H1 (cell line): ENCODE results near the gene SLIT3. TPM values are rescaled to one million over a fixed set of nuclear protein-coding genes. Genes with fewer than 3 reads are reported as not detected.

Source experiments
- CTCF ChIA-PET: fragments of 300-600 bp; sonication (Branson Sonifier 250); formaldehyde crosslinking; loops from one replicate; lab custom pipeline; 2021; ENCODE audit not compliant: partially characterized antibody; lab: Charles Lee
- POLR2A ChIA-PET: fragments of 300-600 bp; sonication (Branson Sonifier 250); formaldehyde crosslinking; loops from one replicate; lab custom pipeline; 2021; ENCODE audit warnings: inconsistent platforms; ENCODE audit not compliant: partially characterized antibody; lab: Charles Lee
- DNase-seq, 2 experiments: peaks; one replicate each; pipeline versions ENCODE4 v3.0.0 to v3.0.0-alpha.2; 2010 to 2022; ENCODE audit warnings: low spot score in 2 of 2, low read depth in 1 of 2, mixed read lengths in 1 of 2
- FAIRE-seq: peaks from 2 replicates; lab custom pipeline; 2011; peaks lifted over from hg19 to GRCh38; lab: Jason Lieb, UNC
- H2AFZ ChIP-seq: 2 replicates; pipeline ENCODE4 v1.8.1; 2012; ENCODE audit warnings: low read length, inconsistent platforms
- H2AK5ac ChIP-seq: 2 replicates; pipeline ENCODE4 v1.6.1; 2013; ENCODE audit warnings: low read depth, low read length
- H2BK120ac ChIP-seq: replicated peaks from 2 replicates; pipeline ENCODE3; 2013; ENCODE audit warnings: low read depth, low read length, inconsistent platforms
- H2BK12ac ChIP-seq: 2 replicates; pipeline ENCODE4 v1.6.1; 2013; ENCODE audit warnings: low read depth, low read length
- H2BK15ac ChIP-seq: 2 replicates; pipeline ENCODE4 v1.6.1; 2013; ENCODE audit warnings: low read length
- H2BK20ac ChIP-seq: 2 replicates; pipeline ENCODE4 v1.6.1; 2013; ENCODE audit warnings: low read length
- H2BK5ac ChIP-seq: 2 replicates; pipeline ENCODE4 v1.6.1; 2013; ENCODE audit warnings: low read depth, low read length
- H3K14ac ChIP-seq: 2 replicates; pipeline ENCODE4 v1.6.1; 2013; ENCODE audit warnings: inconsistent platforms; ENCODE audit not compliant: insufficient read length
- H3K18ac ChIP-seq: 2 replicates; pipeline ENCODE4 v1.6.1; 2013; ENCODE audit warnings: low read length; ENCODE audit errors: extremely low read depth
- H3K23ac ChIP-seq: 2 replicates; pipeline ENCODE4 v1.6.1; 2013; ENCODE audit warnings: inconsistent platforms; ENCODE audit not compliant: insufficient read length
- H3K23me2 ChIP-seq: 2 replicates; pipeline ENCODE4 v1.6.1; 2013; ENCODE audit warnings: low read depth, low read length
- H3K27ac ChIP-seq: 2 replicates; pipeline ENCODE4 v1.6.1; 2011; ENCODE audit warnings: low read depth, low read length, inconsistent platforms
- H3K27me3 ChIP-seq, 4 experiments: replicated peaks in 1 of 4; 1 replicate in 1 of 4; 2 replicates in 3 of 4; pipeline versions ENCODE4 v1.6.1 to v1.8.1; 2011 to 2013; ENCODE audit warnings: low read length in 3 of 4, mild to moderate bottlenecking in 3 of 4, inconsistent platforms in 2 of 4, mixed read lengths in 2 of 4, moderate library complexity in 1 of 4; ENCODE audit not compliant: control insufficient read depth in 3 of 4, insufficient read depth in 3 of 4; ENCODE audit errors: extremely low read depth in 1 of 4
- H3K36me3 ChIP-seq, 4 experiments: 2 replicates each; pipeline versions ENCODE4 v1.6.1 to v1.8.1; 2011 to 2013; ENCODE audit warnings: mild to moderate bottlenecking in 4 of 4, low read length in 3 of 4, moderate library complexity in 2 of 4, control low read depth in 1 of 4, inconsistent platforms in 1 of 4; ENCODE audit not compliant: insufficient read depth in 4 of 4, control insufficient read depth in 2 of 4
- H3K4ac ChIP-seq: replicated peaks from 2 replicates; pipeline ENCODE3; 2013; ENCODE audit warnings: low read length, low read depth, mixed read lengths, inconsistent platforms; ENCODE audit not compliant: insufficient read length
- H3K4me1 ChIP-seq, 4 experiments: replicated peaks in 1 of 4; 1 replicate in 1 of 4; 2 replicates in 3 of 4; pipeline versions ENCODE4 v1.6.1 to v1.8.1; 2011 to 2013; ENCODE audit warnings: low read length in 3 of 4, inconsistent platforms in 2 of 4, mixed read lengths in 1 of 4; ENCODE audit not compliant: insufficient read depth in 4 of 4, control insufficient read depth in 3 of 4
- H3K4me2 ChIP-seq, 2 experiments: 2 replicates each; pipeline versions ENCODE4 v1.6.1 to v1.8.1; 2011 to 2013; ENCODE audit warnings: low read depth in 2 of 2, low read length in 2 of 2, control low read depth in 1 of 2, inconsistent platforms in 1 of 2, mild to moderate bottlenecking in 1 of 2; ENCODE audit not compliant: insufficient read depth in 1 of 2
- H3K4me3 ChIP-seq, 4 experiments: fragments of 200-600, 300-600 bp in 1 of 4; sonication (generic), shearing (Covaris generic), sonication (Bioruptor Twin) in 1 of 4; 2 replicates each; pipeline versions ENCODE4 v1.5.1 to v1.8.1; 2011 to 2016; ENCODE audit warnings: low read length in 4 of 4, low read depth in 3 of 4, control low read depth in 2 of 4, inconsistent platforms in 2 of 4, mild to moderate bottlenecking in 2 of 4, mixed read lengths in 1 of 4, moderate library complexity in 1 of 4; ENCODE audit not compliant: insufficient read depth in 2 of 4; ENCODE audit errors: extremely low read depth in 1 of 4
- H3K56ac ChIP-seq: replicated peaks from 2 replicates; pipeline ENCODE3; 2013; ENCODE audit warnings: low read depth, mild to moderate bottlenecking, mixed read lengths, low read length, inconsistent platforms; ENCODE audit not compliant: insufficient read length
- H3K79me1 ChIP-seq: 2 replicates; pipeline ENCODE4 v1.6.1; 2013; ENCODE audit warnings: low read depth, low read length, control low read depth
- H3K79me2 ChIP-seq, 2 experiments: 2 replicates each; pipeline versions ENCODE4 v1.6.1 to v1.8.1; 2012 to 2013; ENCODE audit warnings: low read length in 2 of 2, mild to moderate bottlenecking in 2 of 2, inconsistent platforms in 1 of 2; ENCODE audit not compliant: insufficient read depth in 2 of 2, control insufficient read depth in 1 of 2
- H3K9ac ChIP-seq, 4 experiments: replicated peaks in 1 of 4; 1 replicate in 1 of 4; 2 replicates in 3 of 4; pipeline versions ENCODE4 v1.6.1 to v1.8.1; 2011 to 2013; ENCODE audit warnings: low read depth in 3 of 4, low read length in 3 of 4, control low read depth in 2 of 4, mild to moderate bottlenecking in 2 of 4, moderate library complexity in 2 of 4, inconsistent platforms in 1 of 4; ENCODE audit errors: extremely low read depth in 1 of 4
- H3K9me3 ChIP-seq, 2 experiments: 2 replicates each; pipeline versions ENCODE4 v1.6.1 to v1.8.1; 2012 to 2013; ENCODE audit warnings: mild to moderate bottlenecking in 2 of 2, moderate library complexity in 2 of 2, control low read depth in 1 of 2, inconsistent platforms in 1 of 2, low read depth in 1 of 2, low read length in 1 of 2, mixed read lengths in 1 of 2; ENCODE audit not compliant: insufficient read depth in 2 of 2
- H4K20me1 ChIP-seq, 2 experiments: replicated peaks in 1 of 2; 2 replicates each; pipeline versions ENCODE3 to v1.8.1; 2011 to 2013; ENCODE audit warnings: inconsistent platforms in 2 of 2, low read length in 2 of 2, mild to moderate bottlenecking in 1 of 2; ENCODE audit not compliant: insufficient read depth in 2 of 2, control insufficient read depth in 1 of 2
- H4K5ac ChIP-seq: 2 replicates; pipeline ENCODE4 v1.6.1; 2013; ENCODE audit warnings: low read length, low read depth, mixed read lengths, inconsistent platforms; ENCODE audit not compliant: insufficient read length
- H4K8ac ChIP-seq: 2 replicates; pipeline ENCODE4 v1.8.0; 2013; ENCODE audit warnings: mild to moderate bottlenecking, moderate library complexity, low read length, inconsistent platforms; ENCODE audit not compliant: insufficient read depth; ENCODE audit errors: extremely low read depth
- H4K91ac ChIP-seq: replicated peaks from 2 replicates; pipeline ENCODE3; 2013; ENCODE audit warnings: low read length, mixed read lengths, inconsistent platforms; ENCODE audit not compliant: insufficient read length
- RAD21 ChIP-seq, 2 experiments: IDR thresholded peaks in 1 of 2; conservative IDR thresholded peaks in 1 of 2; 2 replicates each; pipeline ENCODE4 v1.6.1; 2011; ENCODE audit warnings: low read depth in 2 of 2, low read length in 2 of 2, improper control_type of control experiment in 1 of 2, inconsistent platforms in 1 of 2, mild to moderate bottlenecking in 1 of 2, moderate library complexity in 1 of 2
- SP1 ChIP-seq: IDR thresholded peaks from 2 replicates; pipeline ENCODE4 v1.6.1; 2011; ENCODE audit warnings: low read depth, low read length
- SUZ12 ChIP-seq: fragments of 200-600 bp; sonication (generic); IDR thresholded peaks from 2 replicates; pipeline ENCODE4 v1.6.1; 2012; ENCODE audit warnings: mild to moderate bottlenecking, inconsistent platforms, low read length, moderate library complexity, mixed read lengths
- WGBS, 2 experiments: shearing (Covaris generic) in 1 of 2; methylation state at CpG; one replicate each; pipeline versions ENCODE4 v1.1.6 to v1.1.7; 2013 to 2015; ENCODE audit warnings: low lambda C conversion rate in 2 of 2, mixed read lengths in 2 of 2, inconsistent platforms in 1 of 2, low coverage in 1 of 2, missing lambda C conversion rate in 1 of 2; ENCODE audit not compliant: insufficient replicate concordance in 2 of 2, insufficient coverage in 1 of 2, insufficient read length in 1 of 2; ENCODE audit errors: extremely low coverage in 1 of 2, missing lambda C conversion rate in 1 of 2; 5-methylcytosine and 5-hydroxymethylcytosine counted together
- polyA plus RNA-seq, 7 experiments: library from polyadenylated mRNA; depleted of rRNA in 3 of 7; stranded (reverse) in 5 of 7; unstranded in 2 of 7; fragments of >200 nt in 5 of 7; fragments of 200-250 nt in 2 of 7; gene quantifications; 1 replicate in 5 of 7; 2 replicates in 1 of 7; 4 replicates in 1 of 7; pipeline versions ENCODE4 v1.2.1 to v1.2.3, GENCODE V29; 2011 to 2013; ENCODE audit warnings: missing spikeins in 2 of 7, mixed read lengths in 2 of 7
- total RNA-seq: library from RNA; stranded (reverse); fragmentation: NEBNext Ultra II Directional; extraction: Animal tissue kit (Norgen Biotek cat#: 25700); gene quantifications from 2 replicates; pipeline ENCODE4 v1.2.1, GENCODE V29; 2021

The SLIT3 gene
- total and polyA plus RNA-seq, 2 of the 8 experiments (the other 6 are each of a cell fraction or from before 2014, with no cell fraction given): 1.1 to 1.2 TPM

DNA sequence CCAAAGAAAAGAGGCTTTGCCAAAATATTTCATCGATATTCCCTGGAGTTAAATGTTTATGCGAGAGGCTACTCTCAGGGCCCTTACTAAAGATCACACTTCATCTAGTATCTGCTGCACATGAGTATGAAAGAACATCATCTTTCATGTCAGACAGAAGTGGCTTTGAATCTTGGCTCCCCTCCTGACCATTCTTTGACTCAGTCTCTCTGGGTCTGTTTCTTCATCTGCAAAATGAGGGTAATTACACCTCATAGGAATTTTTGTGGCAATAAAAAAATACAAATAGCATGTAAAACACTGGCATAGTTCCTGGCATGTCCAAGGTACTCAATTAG is 58.1 kb downstream of the SLIT3 start:
- Histone ChIP-seq H3K4me1 (no peaks in the 10 kb centered on the region), H3K56ac (no peak overlapping the region), H2BK120ac (no peak overlapping the region), H4K91ac (no peak overlapping the region), H3K9ac (no peak overlapping the region), H3K4me2 (no peak overlapping the region), H3K18ac (no peak overlapping the region), H2AK5ac (no peak overlapping the region), H2BK20ac (no peak overlapping the region), H3K4ac (no peak overlapping the region), H3K23ac (no peak overlapping the region), H2BK5ac (no peak overlapping the region), H3K79me1 (no peaks in the 10 kb centered on the region), H4K5ac (no peak overlapping the region), H2BK12ac (no peak overlapping the region), H3K79me2 (no peaks in the 10 kb centered on the region), H3K23me2 (no peaks in the 10 kb centered on the region), H3K14ac (no peak overlapping the region), H3K9me3 (no peaks in the 10 kb centered on the region), H3K4me3 (no peak overlapping the region), H2AFZ (no peak overlapping the region), H3K27me3 (no peaks in the 10 kb centered on the region), H3K27ac (no peak overlapping the region), H4K8ac (no peak overlapping the region), H3K36me3 (no peaks in the 10 kb centered on the region), H4K20me1 (no peaks in the 10 kb centered on the region), H2BK15ac (no peak overlapping the region)
- no peak for DNase-seq
- TF ChIP-seq SP1: no peak
- TF ChIP-seq RAD21 (IDR thresholded peaks at IDR 0.05 in 1 of 2, conservative IDR thresholded peaks at IDR 0.05 in 1 of 2; ENCODE audit: low read depth in 2 of 2, low read length in 2 of 2): no peak
- TF ChIP-seq SUZ12: no peak
- FAIRE-seq: no peak
- WGBS, 2 experiments: 92% methylated on average over 2 of the region's 2 CpGs; no CpG with 5 or more reads in 1 of the 2 experiments
- CTCF ChIA-PET: no interaction called here
- POLR2A ChIA-PET: no interaction called here
